IMR-90 (cell line): ENCODE measurements around the gene SLC12A8.

Experiments used
- MAFK ChIP-seq: IDR thresholded peaks from 2 replicates; pipeline ENCODE4 v1.6.1; 2012; ENCODE audit warnings: low read depth, low read length, improper control_type of control experiment
- MAZ ChIP-seq: IDR thresholded peaks from 2 replicates; pipeline ENCODE4 v1.6.1; 2012; ENCODE audit warnings: low read depth, mild to moderate bottlenecking, low read length, improper control_type of control experiment, moderate library complexity, borderline replicate concordance
- RFX5 ChIP-seq: IDR thresholded peaks from 2 replicates; pipeline ENCODE4 v1.8.0; 2012; ENCODE audit warnings: low read depth, mild to moderate bottlenecking, low read length, moderate library complexity
- SMC3 ChIP-seq: fragments of 150-350 bp; IDR thresholded peaks from 2 replicates; pipeline ENCODE4 v1.6.1; 2016; ENCODE audit warnings: low read depth, mild to moderate bottlenecking, antibody characterized with exemption, low read length, moderate library complexity
- TF ChIP-seq, protein P1 (sequence below): conservative IDR thresholded peaks from 2 replicates; pipeline ENCODE4 v1.5.1; 2012; ENCODE audit warnings: mild to moderate bottlenecking, low read depth, low read length, improper control_type of control experiment
- TF ChIP-seq, protein P2 (sequence below): fragments of 150-350 bp; IDR thresholded peaks from 2 replicates; pipeline ENCODE4 v1.6.1; 2016; ENCODE audit warnings: low read depth, mild to moderate bottlenecking, low read length, moderate library complexity, borderline replicate concordance

DNA sequence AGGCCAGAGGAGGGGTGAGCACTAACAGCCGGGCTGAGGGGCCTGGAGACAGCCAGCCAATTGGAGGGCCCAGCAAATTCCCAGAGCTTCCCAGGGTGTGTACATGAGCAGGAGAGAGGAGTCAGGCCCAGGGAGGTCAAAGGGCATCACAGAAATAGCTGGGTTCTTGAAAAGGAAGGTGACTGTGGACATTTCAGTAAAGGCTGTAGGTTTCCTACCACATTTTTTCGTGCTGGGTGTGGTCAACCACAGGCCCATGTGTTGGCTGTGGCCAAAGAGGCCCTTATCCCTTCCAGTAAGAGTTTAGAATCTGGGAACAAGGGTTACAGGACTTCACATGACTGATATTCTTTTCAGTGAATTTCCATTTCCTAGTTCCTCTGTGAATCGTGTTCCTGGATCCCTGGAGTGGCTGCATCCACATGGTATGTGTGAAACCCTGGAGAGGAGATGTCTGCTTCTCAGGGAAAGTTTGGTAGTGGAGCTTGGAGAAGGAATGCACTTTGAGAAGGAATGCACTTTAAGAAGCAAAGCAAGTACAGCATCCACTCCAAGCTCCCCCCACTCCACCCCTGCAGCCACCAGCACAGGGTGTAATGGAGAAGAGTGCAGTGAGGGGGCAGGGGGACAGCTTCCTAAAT, 83.6 kb downstream of the SLC12A8 start:
- TF ChIP-seq, protein P1, sequence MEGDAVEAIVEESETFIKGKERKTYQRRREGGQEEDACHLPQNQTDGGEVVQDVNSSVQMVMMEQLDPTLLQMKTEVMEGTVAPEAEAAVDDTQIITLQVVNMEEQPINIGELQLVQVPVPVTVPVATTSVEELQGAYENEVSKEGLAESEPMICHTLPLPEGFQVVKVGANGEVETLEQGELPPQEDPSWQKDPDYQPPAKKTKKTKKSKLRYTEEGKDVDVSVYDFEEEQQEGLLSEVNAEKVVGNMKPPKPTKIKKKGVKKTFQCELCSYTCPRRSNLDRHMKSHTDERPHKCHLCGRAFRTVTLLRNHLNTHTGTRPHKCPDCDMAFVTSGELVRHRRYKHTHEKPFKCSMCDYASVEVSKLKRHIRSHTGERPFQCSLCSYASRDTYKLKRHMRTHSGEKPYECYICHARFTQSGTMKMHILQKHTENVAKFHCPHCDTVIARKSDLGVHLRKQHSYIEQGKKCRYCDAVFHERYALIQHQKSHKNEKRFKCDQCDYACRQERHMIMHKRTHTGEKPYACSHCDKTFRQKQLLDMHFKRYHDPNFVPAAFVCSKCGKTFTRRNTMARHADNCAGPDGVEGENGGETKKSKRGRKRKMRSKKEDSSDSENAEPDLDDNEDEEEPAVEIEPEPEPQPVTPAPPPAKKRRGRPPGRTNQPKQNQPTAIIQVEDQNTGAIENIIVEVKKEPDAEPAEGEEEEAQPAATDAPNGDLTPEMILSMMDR, result no peak
- no peak for TF ChIP-seq RFX5
- TF ChIP-seq MAFK, result no peak
- no peak for TF ChIP-seq SMC3
- TF ChIP-seq MAZ, result no peak
- TF ChIP-seq, protein P2, sequence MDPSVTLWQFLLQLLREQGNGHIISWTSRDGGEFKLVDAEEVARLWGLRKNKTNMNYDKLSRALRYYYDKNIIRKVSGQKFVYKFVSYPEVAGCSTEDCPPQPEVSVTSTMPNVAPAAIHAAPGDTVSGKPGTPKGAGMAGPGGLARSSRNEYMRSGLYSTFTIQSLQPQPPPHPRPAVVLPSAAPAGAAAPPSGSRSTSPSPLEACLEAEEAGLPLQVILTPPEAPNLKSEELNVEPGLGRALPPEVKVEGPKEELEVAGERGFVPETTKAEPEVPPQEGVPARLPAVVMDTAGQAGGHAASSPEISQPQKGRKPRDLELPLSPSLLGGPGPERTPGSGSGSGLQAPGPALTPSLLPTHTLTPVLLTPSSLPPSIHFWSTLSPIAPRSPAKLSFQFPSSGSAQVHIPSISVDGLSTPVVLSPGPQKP, result no peak
